ENCODE data around the gene TOR1AIP2.
A peak's percentile ranks its signal among the peaks of the same experiment; 100 is the strongest.

Gene TOR1AIP2

GRCh38 chr1:179809506-179810366 is 67.9 kb downstream of the TOR1AIP2 start:
- TF ChIP-seq CTCF (IDR thresholded peaks at IDR 0.05; ENCODE audit: poor library complexity, severe bottlenecking), result peak; percentile 89
- Histone ChIP-seq H3K9me3 (ENCODE audit: severe bottlenecking) (no peaks in the 10 kb centered on the region), H3K36me3 (ENCODE audit: low read depth) (no peaks in the 10 kb centered on the region), H3K4me3 (ENCODE audit: severe bottlenecking) (no peak overlapping the region), H3K27ac (ENCODE audit: poor library complexity, severe bottlenecking) (no peak overlapping the region), H3K4me1 (ENCODE audit: insufficient read depth, poor library complexity, severe bottlenecking) (no peaks in the 10 kb centered on the region), H3K27me3 (ENCODE audit: insufficient read depth, poor library complexity, severe bottlenecking) (peaks cover 3% of the 10 kb centered on the region)
- DNase-seq (ENCODE audit: low spot score) (no peak), ATAC-seq (ENCODE audit: low read depth) (peak; percentile 58)

- DNase-seq (ENCODE audit: low spot score) (no peak), ATAC-seq (ENCODE audit: low read depth) (no peak)
- TF ChIP-seq CTCF (IDR thresholded peaks at IDR 0.05; ENCODE audit: poor library complexity, severe bottlenecking), result no peak
- H3K9me3 ChIP-seq (ENCODE audit: severe bottlenecking), result no peaks in the 10 kb centered on the region
- H3K27ac ChIP-seq (ENCODE audit: poor library complexity, severe bottlenecking), result no peak overlapping the region
- no peak overlapping the region for H3K4me3 ChIP-seq (ENCODE audit: severe bottlenecking)
- no peaks in the 10 kb centered on the region for H3K4me1 ChIP-seq (ENCODE audit: insufficient read depth, poor library complexity, severe bottlenecking)
- H3K27me3 ChIP-seq (ENCODE audit: insufficient read depth, poor library complexity, severe bottlenecking), result peaks cover 3% of the 10 kb centered on the region
- H3K36me3 ChIP-seq (ENCODE audit: low read depth), result no peaks in the 10 kb centered on the region
Measured at GRCh38 chr1:179808503-179808902, 69.1 kb downstream of the TOR1AIP2 start.

- peak; percentile 15; the same call in 1 of the 3 replicates for ATAC-seq (ENCODE audit: low read depth)
- Histone ChIP-seq H3K27ac (ENCODE audit: poor library complexity, severe bottlenecking) (no peak overlapping the region), H3K36me3 (ENCODE audit: low read depth) (no peaks in the 10 kb centered on the region), H3K4me3 (ENCODE audit: severe bottlenecking) (no peak overlapping the region), H3K9me3 (ENCODE audit: severe bottlenecking) (no peaks in the 10 kb centered on the region), H3K27me3 (ENCODE audit: insufficient read depth, poor library complexity, severe bottlenecking) (peaks cover 3% of the 10 kb centered on the region), H3K4me1 (ENCODE audit: insufficient read depth, poor library complexity, severe bottlenecking) (no peaks in the 10 kb centered on the region)
- TF ChIP-seq CTCF (IDR thresholded peaks at IDR 0.05; ENCODE audit: poor library complexity, severe bottlenecking), result no peak
- no peak for DNase-seq (ENCODE audit: low spot score)
Measured at GRCh38 chr1:179807691-179808485, 69.7 kb downstream of the TOR1AIP2 start.

- peaks cover 3% of the 10 kb centered on the region for H3K27me3 ChIP-seq (ENCODE audit: insufficient read depth, poor library complexity, severe bottlenecking)
- no peaks in the 10 kb centered on the region for H3K9me3 ChIP-seq (ENCODE audit: severe bottlenecking)
- TF ChIP-seq CTCF (IDR thresholded peaks at IDR 0.05; ENCODE audit: poor library complexity, severe bottlenecking), result no peak
- H3K4me1 ChIP-seq (ENCODE audit: insufficient read depth, poor library complexity, severe bottlenecking), result no peaks in the 10 kb centered on the region
- H3K4me3 ChIP-seq (ENCODE audit: severe bottlenecking), result no peak overlapping the region
- DNase-seq (ENCODE audit: low spot score), result no peak
- ATAC-seq (ENCODE audit: low read depth), result no peak
- no peaks in the 10 kb centered on the region for H3K36me3 ChIP-seq (ENCODE audit: low read depth)
- H3K27ac ChIP-seq (ENCODE audit: poor library complexity, severe bottlenecking), result no peak overlapping the region
Measured at GRCh38 chr1:179807291-179807690, 70.3 kb downstream of the TOR1AIP2 start.

All from RWPE2 (cell line).